ENCODE data around the gene TMEM37. TPM values are rescaled to one million over a fixed set of nuclear protein-coding genes. Genes with fewer than 3 reads are reported as not detected.

TMEM37 gene
- total RNA-seq, 1 experiment from 2014 or later, result 4.2 TPM

GRCh38 chr2:119480184-119480583 is 48.5 kb downstream of the TMEM37 start:
- Mint-ChIP-seq H3K36me3 (ENCODE audit: insufficient read depth in 1 of 3, low read depth in 3 of 3) (no peaks in the 10 kb centered on the region), H3K27ac (no peak overlapping the region; a peak in 1 of 7 replicates), H3K4me3 (no peak overlapping the region), H3K9me3 (no peaks in the 10 kb centered on the region; a peak in 1 of 5 replicates), H3K4me1 (peaks cover 5 to 30% of the 10 kb centered on the region in 2 experiments), H3K27me3 (ENCODE audit: low read depth) (peaks cover 7% of the 10 kb centered on the region)
- Histone ChIP-seq H4K5ac (ENCODE audit: insufficient read length, low read depth, low read length) (no peak overlapping the region), H3K79me1 (ENCODE audit: insufficient read depth, low read depth, low read length, poor library complexity, severe bottlenecking) (no peaks in the 10 kb centered on the region), H3K14ac (ENCODE audit: insufficient read depth, low read length) (no peak overlapping the region), H2BK12ac (ENCODE audit: insufficient read length, low read depth, low read length) (no peak overlapping the region), H2AFZ (ENCODE audit: low read length) (no peak overlapping the region), H4K20me1 (ENCODE audit: control insufficient read depth, insufficient read depth, insufficient read length) (no peaks in the 10 kb centered on the region), H2BK15ac (ENCODE audit: low read depth, low read length) (no peak overlapping the region), H3K18ac (ENCODE audit: insufficient read length, low read depth, low read length) (no peak overlapping the region), H3K9me3 (ENCODE audit: control insufficient read depth, low read depth, low read length) (no peaks in the 10 kb centered on the region), H3K27me3 (ENCODE audit: insufficient read depth, low read length) (no peaks in the 10 kb centered on the region), H3K27ac (ENCODE audit: insufficient read length, low read depth, low read length) (no peak overlapping the region), H3K9ac (ENCODE audit: extremely low read depth, insufficient read length, low read length) (no peak overlapping the region), H3T11ph (ENCODE audit: low read length) (no peak overlapping the region), H3K79me2 (ENCODE audit: insufficient read depth, low read length) (no peaks in the 10 kb centered on the region), H2BK5ac (ENCODE audit: insufficient read length, low read length) (no peak overlapping the region), H3K56ac (ENCODE audit: insufficient read length, low read depth, low read length) (no peak overlapping the region), H3K23me2 (ENCODE audit: insufficient read length, low read depth, low read length, poor library complexity, severe bottlenecking) (no peaks in the 10 kb centered on the region), H3K23ac (ENCODE audit: insufficient read length, low read depth, low read length) (no peak overlapping the region), H4K8ac (replicated peaks; ENCODE audit: insufficient read length, low read depth, low read length) (no peak overlapping the region), H3K4me1 (ENCODE audit: insufficient read depth, low read length) (no peaks in the 10 kb centered on the region), H2BK120ac (ENCODE audit: low read depth, low read length, poor library complexity, severe bottlenecking) (no peak overlapping the region), H2AK5ac (ENCODE audit: insufficient read length, low read length) (no peak overlapping the region), H2BK20ac (ENCODE audit: low read depth, low read length, poor library complexity, severe bottlenecking) (no peak overlapping the region), H3K4ac (ENCODE audit: low read depth, low read length) (no peak overlapping the region), H3K4me2 (ENCODE audit: insufficient read depth, insufficient read length, low read length) (no peak overlapping the region), H4K91ac (ENCODE audit: insufficient read length, low read depth, low read length) (no peak overlapping the region)
- DNase-seq, result no peak
- no CpG with 5 or more reads among the region's 5 CpGs for WGBS (ENCODE audit: extremely low coverage, insufficient read length, low lambda C conversion rate)
- TF ChIP-seq CTCF (conservative IDR thresholded peaks at IDR 0.05), result no peak
